ENCODE measurements around the gene NPHP4.
"Not testable (repeated sequence)": the region's sequence is repeated elsewhere in the genome, so short reads cannot be mapped to it uniquely, and the experiment has no call there.

NPHP4 gene

DNA sequence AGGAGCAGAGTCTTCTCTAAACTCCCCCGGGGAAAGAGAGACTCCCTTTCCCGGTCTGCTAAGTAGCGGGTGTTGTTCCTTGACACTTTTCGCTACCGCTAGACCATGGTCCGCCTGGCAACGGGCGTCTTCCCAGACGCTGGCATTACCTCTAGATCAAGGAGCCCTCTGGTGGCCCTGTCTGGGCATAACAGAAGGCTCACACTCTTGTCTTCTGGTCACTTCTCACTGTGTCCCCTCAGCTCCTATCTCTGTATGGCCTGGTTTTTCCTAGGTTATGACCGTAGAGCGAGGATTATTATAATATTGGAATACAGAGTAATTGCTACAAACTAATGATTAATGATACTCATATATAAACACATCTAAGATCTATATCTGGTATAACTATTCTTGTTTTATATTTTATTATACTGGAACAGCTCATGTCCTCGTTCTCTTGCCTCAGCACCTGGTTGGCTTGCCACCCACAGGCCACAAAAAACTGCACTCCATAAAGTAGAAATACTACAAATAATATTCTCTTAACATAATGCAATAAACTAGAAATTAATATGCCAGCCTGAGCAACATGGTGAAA lies 98.4 kb downstream of the NPHP4 start:
- not testable (repeated sequence) for H2AFZ ChIP-seq (ENCODE audit: low read length); H3K27ac ChIP-seq (ENCODE audit: low read depth, low read length, poor library complexity, severe bottlenecking); H3K79me2 ChIP-seq (ENCODE audit: insufficient read depth, low read length); H3K9me2 ChIP-seq (ENCODE audit: low read depth, low read length); H3K4me2 ChIP-seq (ENCODE audit: low read length); H3K9me3 ChIP-seq (ENCODE audit: low read length); H3K4me1 ChIP-seq (ENCODE audit: insufficient read depth, low read length, severe bottlenecking); H3K9ac ChIP-seq (ENCODE audit: low read length); H3K4me3 ChIP-seq (ENCODE audit: low read depth, low read length, poor library complexity, severe bottlenecking); H4K20me1 ChIP-seq (ENCODE audit: insufficient read depth, low read length); H3K27me3 ChIP-seq (ENCODE audit: insufficient read depth, low read length); H3K36me3 ChIP-seq (ENCODE audit: insufficient read depth, low read length); H3F3A ChIP-seq (ENCODE audit: insufficient read depth, low read length)
- TF ChIP-seq, protein P1, sequence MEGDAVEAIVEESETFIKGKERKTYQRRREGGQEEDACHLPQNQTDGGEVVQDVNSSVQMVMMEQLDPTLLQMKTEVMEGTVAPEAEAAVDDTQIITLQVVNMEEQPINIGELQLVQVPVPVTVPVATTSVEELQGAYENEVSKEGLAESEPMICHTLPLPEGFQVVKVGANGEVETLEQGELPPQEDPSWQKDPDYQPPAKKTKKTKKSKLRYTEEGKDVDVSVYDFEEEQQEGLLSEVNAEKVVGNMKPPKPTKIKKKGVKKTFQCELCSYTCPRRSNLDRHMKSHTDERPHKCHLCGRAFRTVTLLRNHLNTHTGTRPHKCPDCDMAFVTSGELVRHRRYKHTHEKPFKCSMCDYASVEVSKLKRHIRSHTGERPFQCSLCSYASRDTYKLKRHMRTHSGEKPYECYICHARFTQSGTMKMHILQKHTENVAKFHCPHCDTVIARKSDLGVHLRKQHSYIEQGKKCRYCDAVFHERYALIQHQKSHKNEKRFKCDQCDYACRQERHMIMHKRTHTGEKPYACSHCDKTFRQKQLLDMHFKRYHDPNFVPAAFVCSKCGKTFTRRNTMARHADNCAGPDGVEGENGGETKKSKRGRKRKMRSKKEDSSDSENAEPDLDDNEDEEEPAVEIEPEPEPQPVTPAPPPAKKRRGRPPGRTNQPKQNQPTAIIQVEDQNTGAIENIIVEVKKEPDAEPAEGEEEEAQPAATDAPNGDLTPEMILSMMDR (IDR thresholded peaks at IDR 0.05; ENCODE audit: low read length): peak; percentile 38

DNA sequence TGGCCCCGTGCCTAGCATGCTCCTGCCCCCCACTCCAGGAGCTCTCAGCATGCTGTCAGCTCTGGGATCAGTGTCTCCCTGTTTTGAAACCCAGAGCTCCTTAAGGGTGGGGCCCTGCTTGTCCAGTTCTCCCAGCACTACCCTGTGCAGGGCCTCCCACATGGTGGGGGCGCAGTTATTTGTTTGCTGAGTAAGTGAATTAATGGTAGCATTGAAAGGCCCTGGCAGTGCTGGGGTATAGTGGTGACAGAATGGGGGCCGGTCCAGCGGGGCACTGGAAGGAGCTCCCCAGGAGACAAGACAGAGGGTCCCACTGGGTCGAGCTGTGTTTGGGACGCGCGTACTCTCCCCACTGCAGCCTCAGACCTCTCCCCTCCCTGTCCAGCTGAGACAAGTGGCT lies 99.9 kb downstream of the NPHP4 start:
- Histone ChIP-seq H3K9me2 (ENCODE audit: low read depth, low read length) (no peaks in the 10 kb centered on the region), H3K27me3 (ENCODE audit: insufficient read depth, low read length) (no peaks in the 10 kb centered on the region), H3K4me3 (ENCODE audit: low read depth, low read length, poor library complexity, severe bottlenecking) (no peak overlapping the region), H3K9ac (ENCODE audit: low read length) (no peak overlapping the region), H3K4me1 (ENCODE audit: insufficient read depth, low read length, severe bottlenecking) (no peaks in the 10 kb centered on the region), H3F3A (ENCODE audit: insufficient read depth, low read length) (no peaks in the 10 kb centered on the region), H3K27ac (ENCODE audit: low read depth, low read length, poor library complexity, severe bottlenecking) (no peak overlapping the region), H3K9me3 (ENCODE audit: low read length) (no peaks in the 10 kb centered on the region), H2AFZ (ENCODE audit: low read length) (no peak overlapping the region), H3K4me2 (ENCODE audit: low read length) (no peak overlapping the region), H3K79me2 (ENCODE audit: insufficient read depth, low read length) (no peaks in the 10 kb centered on the region), H3K36me3 (ENCODE audit: insufficient read depth, low read length) (no peaks in the 10 kb centered on the region), H4K20me1 (ENCODE audit: insufficient read depth, low read length) (no peaks in the 10 kb centered on the region)
- no peak for TF ChIP-seq EZH2 (IDR thresholded peaks at IDR 0.05; ENCODE audit: borderline replicate concordance, low read length)
- TF ChIP-seq, protein P1 (IDR thresholded peaks at IDR 0.05; ENCODE audit: low read length): no peak

DNA sequence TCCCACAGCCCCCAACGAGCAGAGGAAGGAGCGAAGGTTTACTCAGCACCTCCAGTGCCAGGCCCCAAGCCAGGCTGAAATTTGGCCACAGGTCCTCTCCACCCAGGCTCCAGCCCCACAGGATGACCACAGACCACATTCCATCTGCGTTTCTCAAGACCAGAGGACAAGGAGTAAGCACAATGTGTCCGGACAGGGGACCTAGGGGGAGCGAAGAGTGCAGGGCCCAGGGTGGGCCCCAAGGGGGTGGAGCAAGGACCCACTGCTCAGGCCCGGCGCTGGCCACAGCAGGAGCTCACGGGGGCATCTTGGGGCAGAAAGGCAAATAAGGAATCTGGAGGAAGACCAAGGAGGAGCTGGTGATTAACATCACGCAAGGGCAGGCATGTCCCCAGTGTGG lies 100.5 kb downstream of the NPHP4 start:
- H2AFZ ChIP-seq (ENCODE audit: low read length): no peak overlapping the region
- H3K4me1 ChIP-seq (ENCODE audit: insufficient read depth, low read length, severe bottlenecking): no peaks in the 10 kb centered on the region
- H3K9me2 ChIP-seq (ENCODE audit: low read depth, low read length): no peaks in the 10 kb centered on the region
- H3K4me3 ChIP-seq (ENCODE audit: low read depth, low read length, poor library complexity, severe bottlenecking): no peak overlapping the region
- no peak overlapping the region for H3K4me2 ChIP-seq (ENCODE audit: low read length)
- no peaks in the 10 kb centered on the region for H3K79me2 ChIP-seq (ENCODE audit: insufficient read depth, low read length)
- TF ChIP-seq, protein P1 (IDR thresholded peaks at IDR 0.05; ENCODE audit: low read length): no peak
- no peak for TF ChIP-seq EZH2 (IDR thresholded peaks at IDR 0.05; ENCODE audit: borderline replicate concordance, low read length)
- no peaks in the 10 kb centered on the region for H3K9me3 ChIP-seq (ENCODE audit: low read length)
- H3K27me3 ChIP-seq (ENCODE audit: insufficient read depth, low read length): no peaks in the 10 kb centered on the region
- no peaks in the 10 kb centered on the region for H4K20me1 ChIP-seq (ENCODE audit: insufficient read depth, low read length)
- H3F3A ChIP-seq (ENCODE audit: insufficient read depth, low read length): no peaks in the 10 kb centered on the region
- no peak overlapping the region for H3K9ac ChIP-seq (ENCODE audit: low read length)
- H3K27ac ChIP-seq (ENCODE audit: low read depth, low read length, poor library complexity, severe bottlenecking): no peak overlapping the region
- no peaks in the 10 kb centered on the region for H3K36me3 ChIP-seq (ENCODE audit: insufficient read depth, low read length)

All from OCI-LY1 (cell line).